H9 (cell line): Measurements from ENCODE around the gene CRABP1. TPM values are rescaled to one million over a fixed set of nuclear protein-coding genes. Genes with fewer than 3 reads are reported as not detected.

Source experiments
- DNase-seq: peaks from one replicate; pipeline ENCODE4 v3.0.0-alpha.2; 2017
- H2AFZ ChIP-seq: one replicate; pipeline ENCODE4 v1.6.1; 2013; ENCODE audit warnings: mild to moderate bottlenecking, low read length, control low read depth, moderate library complexity
- H2AK5ac ChIP-seq: 2 replicates; pipeline ENCODE4 v1.6.1; 2013; ENCODE audit warnings: low read length, control low read depth, mixed read lengths; ENCODE audit not compliant: insufficient read length
- H2BK120ac ChIP-seq: one replicate; pipeline ENCODE4 v1.6.1; 2013; ENCODE audit warnings: low read depth, mild to moderate bottlenecking, low read length, control low read depth, inconsistent platforms; ENCODE audit not compliant: poor library complexity, severe bottlenecking
- H2BK12ac ChIP-seq: 2 replicates; pipeline ENCODE4 v1.6.1; 2013; ENCODE audit warnings: low read length, control low read depth, mixed read lengths, low read depth; ENCODE audit not compliant: insufficient read length
- H2BK15ac ChIP-seq: 2 replicates; pipeline ENCODE4 v1.6.1; 2013; ENCODE audit warnings: low read depth, low read length, control low read depth
- H2BK20ac ChIP-seq: one replicate; pipeline ENCODE4 v1.6.1; 2013; ENCODE audit warnings: low read depth, mild to moderate bottlenecking, low read length, control low read depth, inconsistent platforms; ENCODE audit not compliant: poor library complexity, severe bottlenecking
- H2BK5ac ChIP-seq: 2 replicates; pipeline ENCODE4 v1.6.1; 2013; ENCODE audit warnings: low read length, control low read depth, mixed read lengths; ENCODE audit not compliant: insufficient read length
- H3K14ac ChIP-seq: 2 replicates; pipeline ENCODE4 v1.6.1; 2013; ENCODE audit warnings: low read length, control low read depth; ENCODE audit not compliant: insufficient read depth
- H3K18ac ChIP-seq: 2 replicates; pipeline ENCODE4 v1.6.1; 2013; ENCODE audit warnings: low read depth, mild to moderate bottlenecking, mixed read lengths, low read length, control low read depth; ENCODE audit not compliant: insufficient read length
- H3K23ac ChIP-seq: 2 replicates; pipeline ENCODE4 v1.6.1; 2013; ENCODE audit warnings: low read length, control low read depth, mixed read lengths, low read depth; ENCODE audit not compliant: insufficient read length
- H3K23me2 ChIP-seq: 2 replicates; pipeline ENCODE4 v1.6.1; 2013; ENCODE audit warnings: low read depth, mild to moderate bottlenecking, mixed read lengths, low read length, control low read depth; ENCODE audit not compliant: insufficient read length, poor library complexity, severe bottlenecking
- H3K27ac ChIP-seq: 2 replicates; pipeline ENCODE4 v1.5.1; 2013; ENCODE audit warnings: low read length, control low read depth, mixed read lengths, low read depth; ENCODE audit not compliant: insufficient read length
- H3K27me3 ChIP-seq: 2 replicates; pipeline ENCODE4 v1.6.1; 2013; ENCODE audit warnings: low read length, control low read depth, inconsistent platforms; ENCODE audit not compliant: insufficient read depth
- H3K4ac ChIP-seq: 2 replicates; pipeline ENCODE4 v1.6.1; 2013; ENCODE audit warnings: low read depth, mild to moderate bottlenecking, control low read depth, inconsistent platforms, low read length, moderate library complexity
- H3K4me1 ChIP-seq: 2 replicates; pipeline ENCODE4 v1.6.1; 2013; ENCODE audit warnings: low read length, control low read depth, inconsistent platforms; ENCODE audit not compliant: insufficient read depth
- H3K4me2 ChIP-seq: 2 replicates; pipeline ENCODE4 v1.6.1; 2013; ENCODE audit warnings: low read length, control low read depth, mixed read lengths; ENCODE audit not compliant: insufficient read length, insufficient read depth
- H3K56ac ChIP-seq: 2 replicates; pipeline ENCODE4 v1.6.1; 2013; ENCODE audit warnings: low read depth, mild to moderate bottlenecking, mixed read lengths, low read length, control low read depth; ENCODE audit not compliant: insufficient read length
- H3K79me1 ChIP-seq: 2 replicates; pipeline ENCODE4 v1.6.1; 2013; ENCODE audit warnings: low read depth, mild to moderate bottlenecking, moderate library complexity, low read length, control low read depth, inconsistent platforms; ENCODE audit not compliant: insufficient read depth, poor library complexity, severe bottlenecking
- H3K79me2 ChIP-seq: 2 replicates; pipeline ENCODE4 v1.6.1; 2013; ENCODE audit warnings: low read length, control low read depth, inconsistent platforms; ENCODE audit not compliant: insufficient read depth
- H3K9ac ChIP-seq: 2 replicates; pipeline ENCODE4 v1.6.1; 2013; ENCODE audit warnings: low read length, control low read depth, mixed read lengths; ENCODE audit not compliant: insufficient read length; ENCODE audit errors: extremely low read depth
- H3K9me3 ChIP-seq: one replicate; pipeline ENCODE4 v1.6.1; 2013; ENCODE audit warnings: low read depth, low read length, inconsistent platforms; ENCODE audit not compliant: control insufficient read depth
- H3T11ph ChIP-seq: one replicate; pipeline ENCODE4 v1.6.1; 2013; ENCODE audit warnings: mild to moderate bottlenecking, low read length, control low read depth, inconsistent platforms
- H4K20me1 ChIP-seq: one replicate; pipeline ENCODE4 v1.6.1; 2013; ENCODE audit not compliant: control insufficient read depth, insufficient read length, insufficient read depth
- H4K5ac ChIP-seq: 2 replicates; pipeline ENCODE4 v1.6.1; 2013; ENCODE audit warnings: low read depth, mild to moderate bottlenecking, mixed read lengths, low read length, control low read depth; ENCODE audit not compliant: insufficient read length
- H4K8ac ChIP-seq: replicated peaks from 2 replicates; pipeline ENCODE4 v1.6.1; 2013; ENCODE audit warnings: low read length, control low read depth, mixed read lengths, low read depth; ENCODE audit not compliant: insufficient read length
- H4K91ac ChIP-seq: 2 replicates; pipeline ENCODE4 v1.6.1; 2013; ENCODE audit warnings: low read depth, mild to moderate bottlenecking, moderate library complexity, mixed read lengths, low read length, control low read depth; ENCODE audit not compliant: insufficient read length
- H3K27ac Mint-ChIP-seq, 3 experiments: 2 replicates in 2 of 3; 3 replicates in 1 of 3; pipeline ENCODE4 v1.8.0; 2020 to 2021; ENCODE audit warnings: mixed read lengths in 3 of 3, mild to moderate bottlenecking in 1 of 3, moderate library complexity in 1 of 3
- H3K27me3 Mint-ChIP-seq: 2 replicates; pipeline ENCODE4 v1.8.0; 2021; ENCODE audit warnings: low read depth, mild to moderate bottlenecking, moderate library complexity, mixed read lengths
- H3K36me3 Mint-ChIP-seq, 3 experiments: 2 replicates in 2 of 3; 3 replicates in 1 of 3; pipeline ENCODE4 v1.8.0; 2020 to 2021; ENCODE audit warnings: low read depth in 3 of 3, mixed read lengths in 3 of 3; ENCODE audit not compliant: insufficient read depth in 1 of 3
- H3K4me1 Mint-ChIP-seq, 2 experiments: 2 replicates each; pipeline ENCODE4 v1.8.0; 2020; ENCODE audit warnings: mixed read lengths in 2 of 2
- H3K4me3 Mint-ChIP-seq, 2 experiments: 2 replicates in 1 of 2; 3 replicates in 1 of 2; pipeline ENCODE4 v1.8.0; 2020 to 2021; ENCODE audit warnings: mild to moderate bottlenecking in 2 of 2, mixed read lengths in 2 of 2, moderate library complexity in 1 of 2
- H3K9me3 Mint-ChIP-seq, 2 experiments: 2 replicates in 1 of 2; 3 replicates in 1 of 2; pipeline ENCODE4 v1.8.0; 2020; ENCODE audit warnings: mild to moderate bottlenecking in 2 of 2, mixed read lengths in 2 of 2, moderate library complexity in 1 of 2
- WGBS: extraction: QIAGEN DNeasy Blood & Tissue Kit; methylation state at CpG from one replicate; pipeline ENCODE4 v1.1.7; 2013; ENCODE audit warnings: missing lambda C conversion rate, low lambda C conversion rate, mixed read lengths; ENCODE audit not compliant: insufficient read length; ENCODE audit errors: extremely low coverage; 5-methylcytosine and 5-hydroxymethylcytosine counted together
- total RNA-seq: library from RNA; stranded (reverse); gene quantifications from 2 replicates; pipeline ENCODE4 v1.2.1, GENCODE V29; 2021
- TF ChIP-seq, protein P1 (sequence below): fragments of 200-600 bp; sonication (generic); conservative IDR thresholded peaks from 3 replicates; pipeline ENCODE4 v1.8.0; 2021; ENCODE audit warnings: antibody characterized with exemption, mild to moderate bottlenecking

CRABP1 gene
- total RNA-seq, 1 experiment from 2014 or later = 93.1 TPM

DNA sequence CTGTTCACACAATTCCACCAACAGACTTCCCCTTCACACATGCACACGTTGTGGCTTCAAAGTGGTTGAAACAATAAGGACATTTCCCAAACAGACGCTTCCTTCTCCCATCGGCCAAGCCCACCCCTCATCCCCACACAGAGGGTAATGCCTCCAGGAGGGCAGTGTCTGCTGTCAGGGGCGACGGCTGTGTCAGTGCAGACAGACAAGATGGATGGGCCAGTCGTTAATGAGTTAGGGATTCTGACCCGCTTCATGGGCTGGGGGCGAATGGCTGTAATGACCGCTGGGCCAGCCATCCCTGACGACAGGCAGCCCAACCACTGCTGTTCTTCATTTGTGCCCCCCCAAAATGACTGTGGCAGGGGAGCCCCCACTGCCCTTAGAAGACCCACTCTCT is 20.6 kb upstream of the CRABP1 start:
- WGBS = no CpG with 5 or more reads among the region's 10 CpGs
- Histone ChIP-seq H4K91ac (no peak overlapping the region), H4K5ac (no peak overlapping the region), H2BK5ac (no peak overlapping the region), H2BK12ac (no peak overlapping the region), H3K27ac (no peak overlapping the region), H3K23ac (no peak overlapping the region), H2AFZ (no peak overlapping the region), H3K14ac (no peak overlapping the region), H3K27me3 (no peaks in the 10 kb centered on the region), H3K79me1 (no peaks in the 10 kb centered on the region), H2BK120ac (no peak overlapping the region), H3K23me2 (no peaks in the 10 kb centered on the region), H3K9ac (no peak overlapping the region), H3K4me1 (peaks cover 11% of the 10 kb centered on the region; the same call in 1 of the 2 replicates), H3T11ph (no peak overlapping the region), H3K18ac (no peak overlapping the region), H2BK15ac (no peak overlapping the region), H3K56ac (no peak overlapping the region), H2AK5ac (no peak overlapping the region), H3K9me3 (no peaks in the 10 kb centered on the region), H3K4ac (no peak overlapping the region), H3K4me2 (no peak overlapping the region), H4K20me1 (no peaks in the 10 kb centered on the region), H3K79me2 (no peaks in the 10 kb centered on the region), H2BK20ac (no peak overlapping the region), H4K8ac (no peak overlapping the region)
- TF ChIP-seq, protein P1, sequence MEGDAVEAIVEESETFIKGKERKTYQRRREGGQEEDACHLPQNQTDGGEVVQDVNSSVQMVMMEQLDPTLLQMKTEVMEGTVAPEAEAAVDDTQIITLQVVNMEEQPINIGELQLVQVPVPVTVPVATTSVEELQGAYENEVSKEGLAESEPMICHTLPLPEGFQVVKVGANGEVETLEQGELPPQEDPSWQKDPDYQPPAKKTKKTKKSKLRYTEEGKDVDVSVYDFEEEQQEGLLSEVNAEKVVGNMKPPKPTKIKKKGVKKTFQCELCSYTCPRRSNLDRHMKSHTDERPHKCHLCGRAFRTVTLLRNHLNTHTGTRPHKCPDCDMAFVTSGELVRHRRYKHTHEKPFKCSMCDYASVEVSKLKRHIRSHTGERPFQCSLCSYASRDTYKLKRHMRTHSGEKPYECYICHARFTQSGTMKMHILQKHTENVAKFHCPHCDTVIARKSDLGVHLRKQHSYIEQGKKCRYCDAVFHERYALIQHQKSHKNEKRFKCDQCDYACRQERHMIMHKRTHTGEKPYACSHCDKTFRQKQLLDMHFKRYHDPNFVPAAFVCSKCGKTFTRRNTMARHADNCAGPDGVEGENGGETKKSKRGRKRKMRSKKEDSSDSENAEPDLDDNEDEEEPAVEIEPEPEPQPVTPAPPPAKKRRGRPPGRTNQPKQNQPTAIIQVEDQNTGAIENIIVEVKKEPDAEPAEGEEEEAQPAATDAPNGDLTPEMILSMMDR = no peak
- Mint-ChIP-seq H3K27ac (no peak overlapping the region), H3K36me3 (no peaks in the 10 kb centered on the region), H3K4me1 (peaks cover 39 to 56% of the 10 kb centered on the region in 2 experiments), H3K9me3 (no peaks in the 10 kb centered on the region; a peak in 1 of 5 replicates), H3K27me3 (peaks cover 2% of the 10 kb centered on the region), H3K4me3 (no peak overlapping the region)
- DNase-seq = no peak
